Measurements from ENCODE around the gene CREBL2. TPM values are rescaled to one million over a fixed set of nuclear protein-coding genes. Genes with fewer than 3 reads are reported as not detected.
A peak's percentile ranks its signal among the peaks of the same experiment; 100 is the strongest.

The CREBL2 gene
- total and polyA plus RNA-seq, 2 of the 13 experiments (the other 11 are each of a cell fraction or from before 2014, with no cell fraction given) = 6.9 to 8.4 TPM

DNA sequence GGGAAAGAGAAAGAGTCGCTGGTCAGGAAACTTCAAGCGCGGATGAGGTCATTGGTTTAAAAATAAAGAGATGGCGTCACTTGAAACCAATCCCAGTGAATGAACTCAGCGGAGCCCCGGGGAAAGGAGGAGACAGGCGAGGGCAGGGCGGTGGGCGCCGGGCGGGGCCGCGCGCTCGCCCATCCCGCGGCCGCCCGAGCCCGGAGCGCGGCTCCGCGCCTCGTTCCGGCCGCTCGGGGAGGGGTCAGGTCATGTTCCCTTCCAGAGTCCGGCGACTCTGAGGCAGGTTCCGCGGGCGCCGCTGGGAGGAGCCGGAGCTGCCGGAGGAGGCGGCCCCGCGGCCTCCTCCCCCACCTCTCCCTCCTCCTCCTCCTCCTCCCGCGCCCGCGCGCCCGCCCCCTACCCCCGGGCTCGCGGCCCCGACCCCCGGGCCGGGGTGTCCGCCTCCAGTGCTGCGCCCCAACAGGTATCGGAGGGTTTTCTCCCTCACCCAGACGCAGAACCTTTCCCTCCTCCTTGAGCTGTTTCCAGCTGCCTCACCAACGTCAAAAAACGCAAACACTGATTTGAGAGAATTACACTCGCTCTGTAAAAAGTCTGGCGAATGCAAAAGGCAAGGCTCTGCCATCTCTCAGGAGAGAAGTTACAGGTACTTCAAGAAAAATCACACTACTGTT, 49.0 kb upstream of the CREBL2 start, which contains the start of gene DUSP16 (continued):
- TF ChIP-seq, protein P1, sequence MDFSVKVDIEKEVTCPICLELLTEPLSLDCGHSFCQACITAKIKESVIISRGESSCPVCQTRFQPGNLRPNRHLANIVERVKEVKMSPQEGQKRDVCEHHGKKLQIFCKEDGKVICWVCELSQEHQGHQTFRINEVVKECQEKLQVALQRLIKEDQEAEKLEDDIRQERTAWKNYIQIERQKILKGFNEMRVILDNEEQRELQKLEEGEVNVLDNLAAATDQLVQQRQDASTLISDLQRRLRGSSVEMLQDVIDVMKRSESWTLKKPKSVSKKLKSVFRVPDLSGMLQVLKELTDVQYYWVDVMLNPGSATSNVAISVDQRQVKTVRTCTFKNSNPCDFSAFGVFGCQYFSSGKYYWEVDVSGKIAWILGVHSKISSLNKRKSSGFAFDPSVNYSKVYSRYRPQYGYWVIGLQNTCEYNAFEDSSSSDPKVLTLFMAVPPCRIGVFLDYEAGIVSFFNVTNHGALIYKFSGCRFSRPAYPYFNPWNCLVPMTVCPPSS (IDR thresholded peaks at IDR 0.05) = no peak
- TF ChIP-seq FOXA3 (CRISPR knock-in tag; IDR thresholded peaks at IDR 0.05) (no peak), ELF3 (CRISPR knock-in tag; IDR thresholded peaks at IDR 0.05) (0 out of 2 replicates have a peak, but pooled peaks have one; percentile 10), ZBTB1 (CRISPR knock-in tag; IDR thresholded peaks at IDR 0.05; ENCODE audit: borderline replicate concordance) (no peak), ZMYM2 (CRISPR knock-in tag; IDR thresholded peaks at IDR 0.05) (no peak), ZNF101 (CRISPR knock-in tag; IDR thresholded peaks at IDR 0.05; ENCODE audit: borderline replicate concordance, low read depth) (no peak), EEA1 (CRISPR knock-in tag; IDR thresholded peaks at IDR 0.05; ENCODE audit: borderline replicate concordance) (no peak), ZZZ3 (CRISPR knock-in tag; IDR thresholded peaks at IDR 0.05; ENCODE audit: borderline replicate concordance) (no peak), RFXANK (CRISPR knock-in tag; IDR thresholded peaks at IDR 0.05) (no peak), DPF2 (CRISPR knock-in tag; IDR thresholded peaks at IDR 0.05; ENCODE audit: borderline replicate concordance, low read depth) (no peak), RAD51 (IDR thresholded peaks at IDR 0.05; ENCODE audit: borderline replicate concordance) (no peak), ATF5 (CRISPR knock-in tag; IDR thresholded peaks at IDR 0.05; ENCODE audit: low read depth) (no peak), KDM1A (CRISPR knock-in tag; IDR thresholded peaks at IDR 0.05) (no peak), ZNF776 (CRISPR knock-in tag; IDR thresholded peaks at IDR 0.05) (no peak), MAFK (conservative IDR thresholded peaks at IDR 0.05 in 1 of 2, IDR thresholded peaks at IDR 0.05 in 1 of 2; ENCODE audit: low read length in 2 of 2) (no peak), BORCS8-MEF2B (CRISPR knock-in tag; IDR thresholded peaks at IDR 0.05) (no peak), ZNF652 (CRISPR knock-in tag; IDR thresholded peaks at IDR 0.05; ENCODE audit: borderline replicate concordance, low read depth) (no peak), ZNF496 (CRISPR knock-in tag; IDR thresholded peaks at IDR 0.05; ENCODE audit: insufficient replicate concordance) (no peak), ZNF343 (CRISPR knock-in tag; IDR thresholded peaks at IDR 0.05) (no peak), FOXK2 (IDR thresholded peaks at IDR 0.05) (no peak), SIN3B (IDR thresholded peaks at IDR 0.05; ENCODE audit: low read length) (no peak), ZNF629 (CRISPR knock-in tag; conservative IDR thresholded peaks at IDR 0.05) (no peak), ZNF777 (CRISPR knock-in tag; IDR thresholded peaks at IDR 0.05) (no peak)
- TF ChIP-seq, protein P2, sequence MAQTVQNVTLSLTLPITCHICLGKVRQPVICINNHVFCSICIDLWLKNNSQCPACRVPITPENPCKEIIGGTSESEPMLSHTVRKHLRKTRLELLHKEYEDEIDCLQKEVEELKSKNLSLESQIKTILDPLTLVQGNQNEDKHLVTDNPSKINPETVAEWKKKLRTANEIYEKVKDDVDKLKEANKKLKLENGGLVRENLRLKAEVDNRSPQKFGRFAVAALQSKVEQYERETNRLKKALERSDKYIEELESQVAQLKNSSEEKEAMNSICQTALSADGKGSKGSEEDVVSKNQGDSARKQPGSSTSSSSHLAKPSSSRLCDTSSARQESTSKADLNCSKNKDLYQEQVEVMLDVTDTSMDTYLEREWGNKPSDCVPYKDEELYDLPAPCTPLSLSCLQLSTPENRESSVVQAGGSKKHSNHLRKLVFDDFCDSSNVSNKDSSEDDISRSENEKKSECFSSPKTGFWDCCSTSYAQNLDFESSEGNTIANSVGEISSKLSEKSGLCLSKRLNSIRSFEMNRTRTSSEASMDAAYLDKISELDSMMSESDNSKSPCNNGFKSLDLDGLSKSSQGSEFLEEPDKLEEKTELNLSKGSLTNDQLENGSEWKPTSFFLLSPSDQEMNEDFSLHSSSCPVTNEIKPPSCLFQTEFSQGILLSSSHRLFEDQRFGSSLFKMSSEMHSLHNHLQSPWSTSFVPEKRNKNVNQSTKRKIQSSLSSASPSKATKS (CRISPR knock-in tag; IDR thresholded peaks at IDR 0.05) = no peak
- TF ChIP-seq, protein P3, sequence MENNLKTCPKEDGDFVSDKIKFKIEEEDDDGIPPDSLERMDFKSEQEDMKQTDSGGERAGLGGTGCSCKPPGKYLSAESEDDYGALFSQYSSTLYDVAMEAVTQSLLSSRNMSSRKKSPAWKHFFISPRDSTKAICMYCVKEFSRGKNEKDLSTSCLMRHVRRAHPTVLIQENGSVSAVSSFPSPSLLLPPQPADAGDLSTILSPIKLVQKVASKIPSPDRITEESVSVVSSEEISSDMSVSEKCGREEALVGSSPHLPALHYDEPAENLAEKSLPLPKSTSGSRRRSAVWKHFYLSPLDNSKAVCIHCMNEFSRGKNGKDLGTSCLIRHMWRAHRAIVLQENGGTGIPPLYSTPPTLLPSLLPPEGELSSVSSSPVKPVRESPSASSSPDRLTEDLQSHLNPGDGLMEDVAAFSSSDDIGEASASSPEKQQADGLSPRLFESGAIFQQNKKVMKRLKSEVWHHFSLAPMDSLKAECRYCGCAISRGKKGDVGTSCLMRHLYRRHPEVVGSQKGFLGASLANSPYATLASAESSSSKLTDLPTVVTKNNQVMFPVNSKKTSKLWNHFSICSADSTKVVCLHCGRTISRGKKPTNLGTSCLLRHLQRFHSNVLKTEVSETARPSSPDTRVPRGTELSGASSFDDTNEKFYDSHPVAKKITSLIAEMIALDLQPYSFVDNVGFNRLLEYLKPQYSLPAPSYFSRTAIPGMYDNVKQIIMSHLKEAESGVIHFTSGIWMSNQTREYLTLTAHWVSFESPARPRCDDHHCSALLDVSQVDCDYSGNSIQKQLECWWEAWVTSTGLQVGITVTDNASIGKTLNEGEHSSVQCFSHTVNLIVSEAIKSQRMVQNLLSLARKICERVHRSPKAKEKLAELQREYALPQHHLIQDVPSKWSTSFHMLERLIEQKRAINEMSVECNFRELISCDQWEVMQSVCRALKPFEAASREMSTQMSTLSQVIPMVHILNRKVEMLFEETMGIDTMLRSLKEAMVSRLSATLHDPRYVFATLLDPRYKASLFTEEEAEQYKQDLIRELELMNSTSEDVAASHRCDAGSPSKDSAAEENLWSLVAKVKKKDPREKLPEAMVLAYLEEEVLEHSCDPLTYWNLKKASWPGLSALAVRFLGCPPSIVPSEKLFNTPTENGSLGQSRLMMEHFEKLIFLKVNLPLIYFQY (CRISPR knock-in tag; IDR thresholded peaks at IDR 0.05; ENCODE audit: borderline replicate concordance) = no peak

Measured in HepG2 (cell line).